Fibroblast of pulmonary artery (primary cell): ENCODE data around the gene FSTL5.
A peak's percentile ranks its signal among the peaks of the same experiment; 100 is the strongest.

Experiments used
- DNase-seq: peaks from one replicate; pipeline ENCODE4 v3.0.0-alpha.2; 2010; ENCODE audit warnings: low read depth
- H3K4me3 ChIP-seq: replicated peaks from 2 replicates; pipeline ENCODE4 v1.5.1; 2011; ENCODE audit warnings: low read depth, mild to moderate bottlenecking, control low read depth, low read length, moderate library complexity
- CTCF ChIP-seq: IDR thresholded peaks from 2 replicates; pipeline ENCODE4 v1.5.1; 2011; ENCODE audit warnings: mild to moderate bottlenecking, control low read depth, low read length, inconsistent platforms; ENCODE audit errors: missing control alignments

FSTL5 gene

DNA sequence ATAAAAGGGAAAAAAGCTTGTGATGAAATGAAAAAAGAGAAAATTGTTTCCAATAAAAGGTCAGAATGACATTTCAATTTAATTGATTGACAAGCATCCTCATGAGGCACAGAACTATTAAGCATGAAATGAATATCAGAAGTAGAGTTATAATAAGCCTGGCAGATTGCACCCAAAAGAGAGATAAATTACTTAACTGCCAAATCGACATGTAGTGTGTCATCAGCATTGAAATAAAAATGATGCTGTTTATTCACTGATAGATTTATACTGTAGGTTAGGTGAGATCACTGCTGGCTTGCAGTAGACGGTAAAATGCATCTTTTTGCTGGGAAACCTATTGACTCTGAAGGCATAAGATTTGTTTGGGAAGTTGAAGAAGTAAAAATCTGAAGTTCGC is 507.2 kb downstream of the FSTL5 start:
- no peak for TF ChIP-seq CTCF
- H3K4me3 ChIP-seq = no peak overlapping the region
- no peak for DNase-seq

- no peak for DNase-seq
- TF ChIP-seq CTCF = no peak
- no peak overlapping the region for H3K4me3 ChIP-seq
Measured at GRCh38 chr4:161655148-161655547, 508.7 kb downstream of the FSTL5 start.

DNA sequence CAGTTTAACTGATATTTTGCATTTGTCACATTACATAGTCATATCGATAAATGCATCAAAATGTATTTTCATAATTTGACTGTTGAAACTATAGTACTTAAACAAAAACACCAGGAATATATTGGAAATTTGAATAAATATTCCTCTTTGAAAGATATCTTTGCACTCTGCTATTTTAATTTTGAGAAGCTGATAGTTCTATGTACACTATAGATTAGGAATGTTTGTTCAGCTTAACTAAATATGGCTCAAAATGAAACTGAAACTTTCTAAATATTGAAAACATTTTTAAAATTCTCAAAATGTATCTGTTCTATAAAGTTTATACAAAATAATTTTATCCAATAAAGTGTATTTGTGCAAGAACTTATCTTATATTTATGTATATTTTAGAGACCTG is 510.1 kb downstream of the FSTL5 start:
- no peak overlapping the region for H3K4me3 ChIP-seq
- no peak for TF ChIP-seq CTCF
- no peak for DNase-seq

DNA sequence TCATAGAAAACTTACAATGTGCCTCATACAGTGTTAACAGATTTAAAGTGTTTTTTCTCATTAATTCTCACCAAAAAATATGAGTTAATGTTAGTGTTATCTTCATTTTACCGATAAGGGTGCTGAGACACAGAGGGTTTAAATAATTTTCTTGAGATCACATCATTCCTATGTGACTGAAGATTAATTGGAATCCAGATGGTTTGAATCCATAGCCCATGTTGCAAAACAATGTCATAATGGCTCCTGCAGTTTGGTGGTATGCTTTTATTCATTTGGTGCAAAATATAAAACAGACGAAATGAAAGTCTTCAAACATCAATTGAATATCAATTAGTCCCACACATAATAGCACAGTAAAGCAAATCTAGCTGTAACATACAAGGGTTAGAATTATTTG is 512.2 kb downstream of the FSTL5 start:
- DNase-seq = no peak
- TF ChIP-seq CTCF = no peak
- H3K4me3 ChIP-seq = no peak overlapping the region

DNA sequence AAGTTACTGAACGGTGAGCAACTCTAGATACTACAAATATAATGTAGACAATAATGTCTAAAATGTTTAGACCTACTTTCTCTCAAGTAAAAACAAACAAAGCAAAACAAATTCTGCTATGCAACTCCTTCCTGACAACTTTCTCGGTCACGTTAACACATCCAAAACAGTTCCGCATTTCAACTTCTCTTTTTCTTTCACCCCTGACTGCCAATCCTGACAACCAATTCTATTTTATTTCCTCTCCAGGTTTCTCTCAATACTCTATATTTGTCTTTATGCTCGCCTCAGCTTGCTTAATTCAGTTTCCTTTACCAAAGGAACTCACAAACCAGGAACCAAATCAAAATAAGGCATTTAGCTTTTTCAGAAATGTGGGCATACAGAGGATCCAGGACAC is 513.0 kb downstream of the FSTL5 start:
- DNase-seq = no peak
- H3K4me3 ChIP-seq = no peak overlapping the region
- TF ChIP-seq CTCF = no peak

DNA sequence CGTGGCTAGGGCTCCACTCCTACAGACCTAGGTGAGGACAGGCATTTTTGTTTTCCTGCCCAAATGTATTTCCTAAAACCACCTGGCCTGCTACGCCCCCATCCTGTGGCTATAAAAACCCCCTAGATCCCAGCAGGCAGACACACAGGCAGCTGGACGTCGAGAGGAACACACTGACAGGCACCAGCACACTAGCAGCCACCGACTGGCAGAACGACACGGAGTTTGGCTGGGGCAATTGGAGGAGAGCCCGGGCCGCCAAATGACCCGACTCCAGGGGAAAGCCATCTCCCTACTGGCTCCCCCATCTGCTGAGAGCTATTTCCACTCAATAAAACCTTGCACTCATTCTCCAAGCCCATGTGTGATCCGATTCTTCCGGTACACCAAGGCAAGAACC is 516.0 kb downstream of the FSTL5 start:
- no peak for TF ChIP-seq CTCF
- no peak for DNase-seq
- H3K4me3 ChIP-seq = no peak overlapping the region

- H3K4me3 ChIP-seq = no peak overlapping the region
- DNase-seq = peak; percentile 3
- no peak for TF ChIP-seq CTCF
Measured at GRCh38 chr4:161642708-161643107, 521.1 kb downstream of the FSTL5 start.
